Middle frontal gyrus (tissue), 1 donor: ENCODE data around the gene AREG.

ENCODE experiments used
- DNase-seq: peaks from one replicate; pipeline ENCODE4 v3.0.0-alpha.2; 2015; ENCODE audit warnings: low spot score; ENCODE audit errors: extremely low spot score

AREG gene

GRCh38 chr4:74456849-74457395, 12.0 kb downstream of the AREG start:
- no peak for DNase-seq

DNA sequence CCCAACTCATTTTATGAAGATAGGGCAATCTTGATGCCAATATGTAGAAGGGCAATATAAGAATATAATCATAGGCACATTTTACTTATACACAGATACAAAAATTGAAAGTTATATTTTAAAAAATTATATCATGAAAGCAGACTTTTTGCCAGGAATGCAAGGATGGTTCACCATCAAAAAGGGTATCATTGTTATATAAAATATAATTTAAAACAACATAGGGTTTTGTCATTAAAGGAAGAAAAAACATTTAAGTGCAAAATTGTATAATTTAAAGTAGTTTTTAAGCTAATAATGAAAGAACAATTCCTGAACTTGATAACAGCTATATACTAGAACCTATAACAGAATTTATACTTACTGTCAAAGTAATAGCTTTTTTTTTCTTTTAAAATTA, 15.9 kb downstream of the AREG start:
- no peak for DNase-seq

DNA sequence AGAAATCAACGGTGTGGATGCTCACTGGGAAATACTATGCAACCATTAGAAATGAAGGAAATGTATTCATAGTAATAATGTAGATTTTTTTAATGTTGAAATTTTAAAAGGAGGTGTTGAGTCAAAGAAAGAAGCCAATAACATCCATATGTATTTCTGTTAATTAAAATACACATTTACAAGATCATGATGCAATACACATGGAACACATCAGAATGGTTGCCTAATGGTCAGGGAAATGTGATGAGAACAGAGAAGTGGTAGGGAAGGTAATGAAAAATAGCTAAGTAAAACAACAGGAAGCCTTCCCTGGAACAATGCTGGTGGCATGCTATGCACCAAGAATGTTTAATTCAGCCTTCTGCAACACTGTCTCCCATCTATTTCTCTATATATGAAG, 18.2 kb downstream of the AREG start:
- DNase-seq, result no peak

GRCh38 chr4:74464291-74464690, 19.4 kb downstream of the AREG start:
- DNase-seq, result no peak

DNA sequence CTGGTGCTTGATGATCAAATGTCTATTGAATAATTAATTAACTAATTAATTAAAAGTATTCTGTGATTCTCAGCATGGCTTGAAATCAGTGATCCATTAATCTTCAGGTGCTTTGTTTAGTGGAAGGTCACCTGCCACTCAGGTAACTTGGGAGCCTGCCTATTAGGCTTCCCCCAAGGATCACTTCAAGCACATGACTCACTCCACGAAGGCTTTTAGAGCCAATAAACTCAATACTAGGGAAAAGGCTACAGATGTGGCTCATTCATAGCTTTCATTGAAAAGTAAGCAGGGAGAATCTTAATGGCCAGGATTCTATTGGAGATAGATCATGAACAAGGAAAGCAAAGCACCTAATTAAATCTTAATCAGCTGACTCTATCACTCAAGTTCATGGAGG, 21.3 kb downstream of the AREG start:
- DNase-seq, result no peak

GRCh38 chr4:74471264-74471663, 26.3 kb downstream of the AREG start:
- no peak for DNase-seq

GRCh38 chr4:74473155-74473811, 28.3 kb downstream of the AREG start:
- no peak for DNase-seq

GRCh38 chr4:74474345-74475090, 29.6 kb downstream of the AREG start:
- DNase-seq, result no peak

- DNase-seq, result no peak
Measured at GRCh38 chr4:74475091-74475800, 30.3 kb downstream of the AREG start.

DNA sequence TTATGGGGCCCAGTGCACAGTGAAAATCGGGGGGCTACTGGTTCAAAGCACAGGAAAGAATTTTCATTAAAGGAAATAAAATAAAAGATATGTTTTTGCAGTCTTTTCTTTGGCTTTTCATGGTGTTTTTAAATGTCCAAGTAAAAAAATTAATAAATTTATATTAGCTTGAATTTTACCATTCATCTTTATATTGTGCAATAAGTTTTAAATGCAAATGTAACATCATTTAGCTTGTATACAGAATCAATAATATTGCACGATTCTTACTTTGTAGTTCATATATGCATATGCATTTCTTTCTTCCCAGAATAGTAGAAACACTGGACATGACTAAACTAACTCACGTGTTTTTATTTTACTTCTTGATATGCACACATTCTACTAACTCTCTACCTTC, 31.0 kb downstream of the AREG start:
- DNase-seq, result no peak

DNA sequence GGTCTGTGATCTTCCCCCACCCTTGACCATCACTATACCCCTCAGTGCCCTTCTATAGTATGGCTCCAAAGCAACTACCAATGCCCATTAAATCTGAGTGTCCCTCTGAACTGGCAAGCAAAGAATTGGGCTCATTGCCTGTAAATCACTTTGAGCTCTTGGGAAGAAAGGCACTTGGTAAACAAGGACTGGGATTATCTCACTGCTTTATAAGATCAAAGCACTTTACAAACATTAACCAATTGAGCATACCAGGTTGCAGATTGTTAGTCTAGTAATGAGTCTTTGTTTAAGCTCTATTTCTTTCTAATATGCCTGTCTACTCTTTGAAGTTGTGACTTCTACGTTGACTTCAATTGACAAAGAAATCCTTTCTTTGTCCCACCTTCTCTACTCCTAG, 34.1 kb downstream of the AREG start:
- DNase-seq, result no peak

- no peak for DNase-seq
Measured at GRCh38 chr4:74480267-74480666, 35.3 kb downstream of the AREG start.

DNA sequence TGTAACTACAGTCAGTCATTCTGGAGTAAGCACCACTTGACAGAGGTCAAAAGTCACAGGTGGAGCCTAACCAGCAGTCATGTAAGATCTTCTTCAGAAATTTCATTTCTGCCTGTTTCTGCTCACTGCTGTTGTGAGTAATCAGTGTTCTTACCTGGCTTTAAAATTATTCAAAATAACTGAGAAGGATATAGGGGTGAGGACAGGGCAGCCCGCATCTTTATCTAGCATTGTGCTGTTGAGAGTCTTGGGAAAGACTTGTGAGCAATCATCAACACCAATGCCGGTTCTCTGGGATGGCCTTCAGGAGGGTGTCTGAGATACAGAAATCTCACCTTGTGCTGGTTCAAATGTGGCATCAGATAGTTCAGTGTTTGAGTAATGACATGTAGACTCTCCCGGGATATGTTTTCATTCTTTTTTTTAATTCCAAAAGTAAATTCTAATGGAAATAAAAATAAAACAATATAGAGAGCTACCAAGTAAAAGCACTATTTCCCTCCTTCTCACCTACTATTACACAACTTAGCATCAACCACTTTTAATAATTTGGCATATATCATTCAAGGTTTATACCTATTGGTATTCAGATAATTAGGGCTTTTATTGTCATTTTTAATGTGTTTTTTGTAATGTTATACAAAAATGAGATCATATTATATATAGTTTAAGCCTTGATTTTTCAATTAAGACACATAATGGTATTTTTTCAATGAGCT, 37.1 kb downstream of the AREG start:
- DNase-seq, result no peak

GRCh38 chr4:74483226-74483911, 38.4 kb downstream of the AREG start:
- no peak for DNase-seq

DNA sequence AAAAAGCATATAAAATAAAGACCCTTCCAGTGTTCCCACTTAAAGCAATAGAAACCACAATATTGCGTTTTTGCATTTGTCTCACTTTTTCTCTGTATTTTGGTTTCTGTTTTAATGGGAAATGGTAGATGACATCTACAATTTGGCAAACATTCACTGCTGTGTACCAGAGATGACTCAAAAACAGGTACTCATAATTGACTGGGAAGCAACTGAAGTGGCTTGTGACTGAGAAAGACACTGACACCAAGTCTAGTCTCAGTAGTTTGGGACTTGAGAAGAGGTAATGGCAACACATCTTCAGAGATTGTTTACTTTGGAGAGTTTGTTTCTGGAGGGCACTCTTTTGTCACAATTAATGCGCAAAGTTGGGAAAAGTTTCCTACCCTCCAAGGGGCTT, 42.0 kb downstream of the AREG start:
- no peak for DNase-seq

GRCh38 chr4:74487771-74488170, 42.8 kb downstream of the AREG start:
- DNase-seq, result no peak

GRCh38 chr4:74490736-74491135, 45.8 kb downstream of the AREG start:
- no peak for DNase-seq

DNA sequence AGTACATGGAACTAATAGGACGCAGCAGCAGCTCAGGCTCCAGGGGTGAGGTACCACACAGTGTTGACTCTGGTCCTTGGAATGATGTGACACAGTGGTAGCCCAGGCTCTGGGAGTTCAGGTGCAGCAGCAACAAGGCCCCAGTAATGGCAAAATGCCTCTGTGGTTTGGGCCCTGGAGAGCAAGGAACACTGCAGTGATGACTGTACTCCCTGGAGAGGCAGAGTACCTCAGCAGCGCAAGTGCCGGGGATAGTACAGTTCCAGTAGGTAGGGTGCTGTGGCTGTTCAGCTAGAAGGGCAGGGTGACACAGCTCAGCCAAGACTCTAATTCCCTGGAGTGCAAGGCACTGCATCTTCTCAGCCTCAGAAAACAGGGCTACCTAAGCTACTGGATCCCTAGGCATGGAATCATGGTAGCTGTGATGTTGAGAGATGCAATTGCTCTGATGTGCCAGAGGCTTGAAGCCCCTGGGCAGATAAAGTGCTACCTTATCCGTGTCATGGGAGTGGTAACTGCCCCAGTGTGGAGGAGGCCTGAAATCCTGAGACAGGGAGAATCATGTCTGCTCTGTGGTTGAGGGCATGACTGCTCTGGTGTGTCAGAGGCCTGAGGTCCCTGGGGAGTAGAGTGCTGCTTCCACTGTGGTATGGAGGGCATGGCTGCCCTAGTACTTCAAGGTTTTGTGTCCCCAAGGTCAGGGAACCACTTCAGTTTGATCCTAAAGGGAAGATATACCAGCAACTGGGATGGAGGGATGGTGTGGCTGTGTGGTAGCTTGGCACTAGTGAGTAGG, 55.2 kb downstream of the AREG start:
- no peak for DNase-seq

DNA sequence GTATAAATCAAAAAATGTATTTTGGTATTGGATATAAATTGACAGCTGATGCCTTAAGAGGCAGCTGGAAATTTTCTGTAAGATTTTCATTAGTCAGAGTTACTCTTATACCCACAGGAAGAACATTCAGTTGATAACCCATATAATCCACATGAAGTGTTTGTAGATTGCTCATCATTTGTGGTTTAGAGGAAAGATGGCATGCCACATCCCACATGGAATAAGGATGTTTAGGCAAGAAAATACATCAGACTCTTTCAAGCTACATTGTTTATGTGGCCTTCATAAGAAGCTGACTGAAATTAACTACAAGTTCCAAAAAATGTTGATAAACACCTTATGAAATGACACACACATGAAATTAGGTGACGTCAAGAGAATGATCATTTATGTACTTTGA, 56.6 kb downstream of the AREG start:
- no peak for DNase-seq

- DNase-seq, result no peak
Measured at GRCh38 chr4:74503580-74503979, 58.6 kb downstream of the AREG start.
